Stimulated activated CD8-positive, alpha-beta memory T cell treated with anti-CD3 and anti-CD28 coated beads, Interleukin-4, amount 100 ng/mL, for 24 hours (primary cell): ENCODE data around the gene ITGA8.
"Not testable (repeated sequence)": the region's sequence is repeated elsewhere in the genome, so short reads cannot be mapped to it uniquely, and the experiment has no call there.

Experiments
- DNase-seq: peaks from one replicate; pipeline ENCODE4 v3.0.0-alpha.2; 2020; ENCODE audit warnings: low read depth

Gene ITGA8

GRCh38 chr10:15609246-15609645 is 110.5 kb downstream of the ITGA8 start:
- no peak for DNase-seq

- no peak for DNase-seq
Measured at GRCh38 chr10:15606377-15606776, 113.3 kb downstream of the ITGA8 start.

GRCh38 chr10:15605740-15606369 is 113.9 kb downstream of the ITGA8 start:
- no peak for DNase-seq

- DNase-seq = no peak
Measured at GRCh38 chr10:15603446-15604011, 116.2 kb downstream of the ITGA8 start.

- no peak for DNase-seq
Measured at GRCh38 chr10:15601819-15602218, 117.9 kb downstream of the ITGA8 start.

GRCh38 chr10:15595260-15595659 is 124.5 kb downstream of the ITGA8 start:
- no peak for DNase-seq

GRCh38 chr10:15591937-15592336 is 127.8 kb downstream of the ITGA8 start:
- DNase-seq = no peak

GRCh38 chr10:15591431-15591830 is 128.3 kb downstream of the ITGA8 start:
- no peak for DNase-seq

GRCh38 chr10:15588635-15589508 is 130.8 kb downstream of the ITGA8 start:
- no peak for DNase-seq

- DNase-seq = no peak
Measured at GRCh38 chr10:15588151-15588550, 131.6 kb downstream of the ITGA8 start.

- no peak for DNase-seq
Measured at GRCh38 chr10:15587271-15587670, 132.5 kb downstream of the ITGA8 start.

GRCh38 chr10:15585303-15585715 is 134.4 kb downstream of the ITGA8 start:
- no peak for DNase-seq

- DNase-seq = not testable (repeated sequence)
Measured at GRCh38 chr10:15582972-15583371, 136.8 kb downstream of the ITGA8 start.

- DNase-seq = no peak
Measured at GRCh38 chr10:15579605-15580004, 140.1 kb downstream of the ITGA8 start.

- DNase-seq = no peak
Measured at GRCh38 chr10:15572531-15573045, 147.1 kb downstream of the ITGA8 start.

GRCh38 chr10:15571575-15571974 is 148.1 kb downstream of the ITGA8 start:
- DNase-seq = no peak

GRCh38 chr10:15570738-15571339 is 148.9 kb downstream of the ITGA8 start:
- no peak for DNase-seq

- DNase-seq = no peak
Measured at GRCh38 chr10:15567952-15568351, 151.8 kb downstream of the ITGA8 start.

- no peak for DNase-seq
Measured at GRCh38 chr10:15563246-15563645, 156.5 kb downstream of the ITGA8 start.

- no peak for DNase-seq
Measured at GRCh38 chr10:15562578-15562977, 157.1 kb downstream of the ITGA8 start.

- DNase-seq = no peak
Measured at GRCh38 chr10:15562116-15562515, 157.6 kb downstream of the ITGA8 start.

GRCh38 chr10:15558136-15558535 is 161.6 kb downstream of the ITGA8 start:
- no peak for DNase-seq
